Panc1 (cell line): Measurements from ENCODE around the gene SLC2A3. TPM values are rescaled to one million over a fixed set of nuclear protein-coding genes. Genes with fewer than 3 reads are reported as not detected.
"Not testable (repeated sequence)": the region's sequence is repeated elsewhere in the genome, so short reads cannot be mapped to it uniquely, and the experiment has no call there.

ENCODE experiments used
- ATAC-seq: fragments of 200-7000 bp; cut with Tn5 transposase; 2 replicates; pipeline ENCODE4 v1.9.1; 2020; ENCODE audit warnings: mild to moderate bottlenecking, moderate library complexity
- BruUV-seq: library from RNA; stranded (reverse); fragments of 400-500 nt; replicated peaks from 2 replicates; lab custom pipeline; 2021; lab: Mats Ljungman, UMichigan
- CTCF ChIA-PET: fragments of 300-600 bp; sonication (Branson Sonifier 250); formaldehyde crosslinking; loops from one replicate; lab custom pipeline; 2022; ENCODE audit warnings: antibody characterized with exemption; lab: Charles Lee
- POLR2A ChIA-PET: fragments of 300-600 bp; sonication (Branson Sonifier 250); formaldehyde crosslinking; loops from one replicate; lab custom pipeline; 2022; ENCODE audit warnings: antibody characterized with exemption; lab: Charles Lee
- DNase-seq: peaks from one replicate; pipeline ENCODE4 v3.0.0-alpha.2; 2010; ENCODE audit warnings: low read depth, low spot score
- H3K27ac ChIP-seq: 2 replicates; pipeline ENCODE4 v1.5.1; 2011; ENCODE audit warnings: mild to moderate bottlenecking, low read length, inconsistent platforms
- H3K27me3 ChIP-seq: fragments of 200-500 bp; sonication (Bioruptor generic); 2 replicates; pipeline ENCODE4 v1.6.0; 2014; ENCODE audit warnings: low read length, inconsistent platforms; ENCODE audit not compliant: control insufficient read depth, insufficient read depth
- H3K36me3 ChIP-seq: fragments of 200-500 bp; sonication (Bioruptor generic); 2 replicates; pipeline ENCODE4 v1.5.1; 2014; ENCODE audit warnings: inconsistent platforms, mild to moderate bottlenecking, low read length, moderate library complexity; ENCODE audit not compliant: control insufficient read depth, insufficient read depth
- H3K4me1 ChIP-seq: 2 replicates; pipeline ENCODE4 v1.5.1; 2011; ENCODE audit warnings: inconsistent platforms, mild to moderate bottlenecking, low read length, moderate library complexity; ENCODE audit not compliant: control insufficient read depth, insufficient read depth
- H3K4me3 ChIP-seq, 2 experiments: 2 replicates each; pipeline ENCODE4 v1.5.1; 2011 to 2012; ENCODE audit warnings: low read depth in 2 of 2, low read length in 2 of 2, mild to moderate bottlenecking in 2 of 2, inconsistent platforms in 1 of 2, moderate library complexity in 1 of 2
- H3K9me3 ChIP-seq: fragments of 200-500 bp; sonication (Bioruptor generic); 2 replicates; pipeline ENCODE4 v1.5.1; 2014; ENCODE audit warnings: low read depth, mild to moderate bottlenecking, inconsistent platforms, low read length, moderate library complexity; ENCODE audit not compliant: control insufficient read depth, insufficient read depth
- POLR2AphosphoS5 ChIP-seq: IDR thresholded peaks from 2 replicates; pipeline ENCODE4 v1.6.1; 2012; ENCODE audit warnings: mild to moderate bottlenecking, low read depth, low read length, moderate library complexity
- SIN3A ChIP-seq: IDR thresholded peaks from 2 replicates; pipeline ENCODE4 v1.6.1; 2012; ENCODE audit warnings: low read depth, mild to moderate bottlenecking, low read length, moderate library complexity, borderline replicate concordance; ENCODE audit not compliant: insufficient read depth
- TCF7L2 ChIP-seq: IDR thresholded peaks from 2 replicates; pipeline ENCODE4 v1.6.1; 2011; ENCODE audit warnings: mild to moderate bottlenecking, low read depth, low read length, inconsistent platforms
- in situ Hi-C: cut with HindIII; loops from 2 replicates; pipeline ENCODE4 v1.10.0; 2016; ENCODE audit warnings: low sequenced_read_pairs, low pct_unique_long_range_greater_than_20kb
- intact Hi-C: fragments of 100-400 bp; cut with micrococcal nuclease; formaldehyde crosslinking; loops from one replicate; pipeline ENCODE4 v1.10.0; 2022; ENCODE audit not compliant: unreplicated experiment
- total RNA-seq: library from RNA; stranded (reverse); gene quantifications from one replicate; pipeline ENCODE4 v1.2.1, GENCODE V29; 2021; ENCODE audit not compliant: unreplicated experiment
- TF ChIP-seq, protein P1 (sequence below), 2 experiments: IDR thresholded peaks; 2 replicates each; pipeline ENCODE4 v1.6.1; 2011 to 2012; ENCODE audit warnings: low read depth in 2 of 2, control low read depth in 1 of 2, low read length in 1 of 2, mild to moderate bottlenecking in 1 of 2, moderate library complexity in 1 of 2; ENCODE audit not compliant: insufficient read depth in 1 of 2
- TF ChIP-seq, protein P2 (sequence below): fragments of 450-650 bp; IDR thresholded peaks from 2 replicates; pipeline ENCODE4 v1.5.1; 2017; ENCODE audit warnings: mild to moderate bottlenecking

The SLC2A3 gene
- total RNA-seq, 1 experiment from 2014 or later: 0.51 TPM

DNA sequence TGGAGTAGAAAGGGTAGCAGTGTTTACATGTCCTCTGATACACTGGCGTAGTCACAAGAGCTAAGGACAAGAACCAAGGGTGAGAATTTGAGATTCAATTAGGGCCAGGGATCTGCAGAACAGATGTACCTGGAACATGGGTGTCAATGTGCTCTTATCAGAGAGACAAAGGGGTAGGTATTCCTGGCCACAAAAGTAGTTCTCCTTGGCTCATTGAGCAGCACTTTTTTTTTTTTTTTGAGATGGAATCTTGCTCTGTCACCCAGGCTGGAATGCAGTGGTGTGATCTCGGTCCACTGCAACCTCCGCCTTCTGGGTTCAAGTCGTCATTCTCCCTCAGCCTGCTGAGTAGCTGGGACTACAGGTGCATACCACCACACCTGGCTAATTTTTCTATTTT is 29.7 kb downstream of the SLC2A3 start:
- H3K27ac ChIP-seq, H3K27me3 ChIP-seq, ATAC-seq, H3K9me3 ChIP-seq, in situ Hi-C loops, H3K4me1 ChIP-seq, H3K4me3 ChIP-seq, POLR2A ChIA-PET, CTCF ChIA-PET, BruUV-seq, intact Hi-C loops, DNase-seq, H3K36me3 ChIP-seq: not testable (repeated sequence)

DNA sequence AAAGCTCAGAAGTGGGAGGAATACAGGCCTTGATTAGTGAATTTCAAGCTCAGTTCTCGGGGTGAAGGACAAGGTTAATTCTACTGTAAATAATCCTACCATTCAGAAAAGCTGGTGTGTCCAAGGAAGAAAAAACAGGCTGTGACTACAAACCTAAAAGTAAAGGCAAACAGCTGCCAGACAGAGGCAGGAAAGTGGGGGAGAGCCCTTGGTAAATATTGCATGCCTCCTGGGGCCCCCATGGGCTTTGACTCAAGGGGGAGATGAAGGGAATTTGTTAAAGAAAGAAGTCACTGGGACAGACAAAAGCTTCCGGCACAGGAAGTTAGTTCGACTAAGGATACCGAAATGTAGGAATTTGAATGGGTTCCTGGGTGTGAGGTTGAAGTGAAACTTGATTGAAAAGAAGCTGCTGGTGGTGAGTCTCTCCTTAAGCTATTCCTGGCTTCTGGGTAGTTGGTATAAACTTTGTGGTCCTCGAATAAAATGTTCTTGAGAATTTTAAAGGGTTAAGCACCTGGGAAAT is 30.3 kb downstream of the SLC2A3 start:
- BruUV-seq, H3K27ac ChIP-seq, DNase-seq, H3K4me3 ChIP-seq, ATAC-seq, intact Hi-C loops, H3K27me3 ChIP-seq, H3K9me3 ChIP-seq, H3K36me3 ChIP-seq, H3K4me1 ChIP-seq, in situ Hi-C loops: not testable (repeated sequence)
- CTCF ChIA-PET: interaction anchor here (0.6 kb wide), 2 partner anchors 11 to 29 kb away, joined by 3 read pairs; no protein-coding TSS in a partner anchor
- POLR2A ChIA-PET: interaction anchor here (0.6 kb wide), 1 partner anchor 31 kb away, joined by 3 read pairs; no protein-coding TSS in a partner anchor

DNA sequence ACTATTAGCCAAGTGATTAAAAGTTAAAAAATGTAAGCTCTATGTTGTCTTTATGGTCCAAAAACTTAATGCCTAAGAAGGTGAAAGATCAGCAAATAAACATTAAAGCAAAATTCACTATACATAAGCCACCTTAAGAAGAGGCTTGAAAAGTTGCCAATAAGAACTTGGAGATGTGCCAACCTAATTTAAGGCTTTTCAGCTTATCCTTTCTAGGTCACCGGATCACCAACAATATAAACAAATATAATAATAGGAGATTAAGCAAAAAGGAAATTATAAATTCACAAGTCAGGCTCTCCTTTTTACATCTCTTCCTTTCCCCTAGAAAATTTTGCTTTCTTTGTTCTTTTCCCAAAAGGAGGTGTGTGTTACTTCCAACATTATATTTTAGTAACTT is 30.9 kb downstream of the SLC2A3 start:
- intact Hi-C loops: no loop called here
- Histone ChIP-seq H3K4me3 (no peak overlapping the region), H3K4me1 (no peaks in the 10 kb centered on the region), H3K27me3 (no peaks in the 10 kb centered on the region), H3K36me3 (no peaks in the 10 kb centered on the region), H3K9me3 (no peaks in the 10 kb centered on the region), H3K27ac (no peak overlapping the region)
- BruUV-seq: no TSS peak
- in situ Hi-C loops: no loop called here
- ChIA-PET POLR2A (no interaction called here), CTCF (interaction anchor here (0.6 kb wide), 1 partner anchor 30 kb away, joined by 3 read pairs; no protein-coding TSS in a partner anchor)
- ATAC-seq: no peak
- TF ChIP-seq SIN3A (no peak), POLR2AphosphoS5 (no peak), TCF7L2 (no peak)
- TF ChIP-seq, protein P1, sequence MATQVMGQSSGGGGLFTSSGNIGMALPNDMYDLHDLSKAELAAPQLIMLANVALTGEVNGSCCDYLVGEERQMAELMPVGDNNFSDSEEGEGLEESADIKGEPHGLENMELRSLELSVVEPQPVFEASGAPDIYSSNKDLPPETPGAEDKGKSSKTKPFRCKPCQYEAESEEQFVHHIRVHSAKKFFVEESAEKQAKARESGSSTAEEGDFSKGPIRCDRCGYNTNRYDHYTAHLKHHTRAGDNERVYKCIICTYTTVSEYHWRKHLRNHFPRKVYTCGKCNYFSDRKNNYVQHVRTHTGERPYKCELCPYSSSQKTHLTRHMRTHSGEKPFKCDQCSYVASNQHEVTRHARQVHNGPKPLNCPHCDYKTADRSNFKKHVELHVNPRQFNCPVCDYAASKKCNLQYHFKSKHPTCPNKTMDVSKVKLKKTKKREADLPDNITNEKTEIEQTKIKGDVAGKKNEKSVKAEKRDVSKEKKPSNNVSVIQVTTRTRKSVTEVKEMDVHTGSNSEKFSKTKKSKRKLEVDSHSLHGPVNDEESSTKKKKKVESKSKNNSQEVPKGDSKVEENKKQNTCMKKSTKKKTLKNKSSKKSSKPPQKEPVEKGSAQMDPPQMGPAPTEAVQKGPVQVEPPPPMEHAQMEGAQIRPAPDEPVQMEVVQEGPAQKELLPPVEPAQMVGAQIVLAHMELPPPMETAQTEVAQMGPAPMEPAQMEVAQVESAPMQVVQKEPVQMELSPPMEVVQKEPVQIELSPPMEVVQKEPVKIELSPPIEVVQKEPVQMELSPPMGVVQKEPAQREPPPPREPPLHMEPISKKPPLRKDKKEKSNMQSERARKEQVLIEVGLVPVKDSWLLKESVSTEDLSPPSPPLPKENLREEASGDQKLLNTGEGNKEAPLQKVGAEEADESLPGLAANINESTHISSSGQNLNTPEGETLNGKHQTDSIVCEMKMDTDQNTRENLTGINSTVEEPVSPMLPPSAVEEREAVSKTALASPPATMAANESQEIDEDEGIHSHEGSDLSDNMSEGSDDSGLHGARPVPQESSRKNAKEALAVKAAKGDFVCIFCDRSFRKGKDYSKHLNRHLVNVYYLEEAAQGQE (IDR thresholded peaks at IDR 0.05; ENCODE audit: insufficient read depth in 1 of 2, low read depth in 2 of 2, low read length in 1 of 2): no peak
- TF ChIP-seq, protein P2, sequence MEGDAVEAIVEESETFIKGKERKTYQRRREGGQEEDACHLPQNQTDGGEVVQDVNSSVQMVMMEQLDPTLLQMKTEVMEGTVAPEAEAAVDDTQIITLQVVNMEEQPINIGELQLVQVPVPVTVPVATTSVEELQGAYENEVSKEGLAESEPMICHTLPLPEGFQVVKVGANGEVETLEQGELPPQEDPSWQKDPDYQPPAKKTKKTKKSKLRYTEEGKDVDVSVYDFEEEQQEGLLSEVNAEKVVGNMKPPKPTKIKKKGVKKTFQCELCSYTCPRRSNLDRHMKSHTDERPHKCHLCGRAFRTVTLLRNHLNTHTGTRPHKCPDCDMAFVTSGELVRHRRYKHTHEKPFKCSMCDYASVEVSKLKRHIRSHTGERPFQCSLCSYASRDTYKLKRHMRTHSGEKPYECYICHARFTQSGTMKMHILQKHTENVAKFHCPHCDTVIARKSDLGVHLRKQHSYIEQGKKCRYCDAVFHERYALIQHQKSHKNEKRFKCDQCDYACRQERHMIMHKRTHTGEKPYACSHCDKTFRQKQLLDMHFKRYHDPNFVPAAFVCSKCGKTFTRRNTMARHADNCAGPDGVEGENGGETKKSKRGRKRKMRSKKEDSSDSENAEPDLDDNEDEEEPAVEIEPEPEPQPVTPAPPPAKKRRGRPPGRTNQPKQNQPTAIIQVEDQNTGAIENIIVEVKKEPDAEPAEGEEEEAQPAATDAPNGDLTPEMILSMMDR: no peak
- no peak for DNase-seq

DNA sequence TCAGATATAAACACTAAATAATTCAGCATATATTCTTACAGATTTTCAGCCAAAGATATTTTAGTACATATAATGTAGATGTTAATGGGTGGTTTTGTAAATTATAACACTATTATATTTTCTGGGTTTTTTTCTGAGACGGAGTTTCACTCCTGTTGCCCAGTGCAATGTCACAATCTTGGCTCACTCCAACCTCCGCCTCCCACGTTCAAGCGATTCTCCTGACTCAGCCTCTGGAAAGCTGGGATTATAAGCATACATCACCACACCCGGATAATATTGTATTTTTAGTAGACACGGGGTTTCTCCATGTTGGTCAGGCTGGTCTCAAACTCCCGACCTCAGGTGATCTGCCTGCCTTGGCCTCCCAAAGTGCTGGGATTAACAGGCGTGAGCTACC is 33.6 kb downstream of the SLC2A3 start:
- H3K4me3 ChIP-seq, H3K27me3 ChIP-seq, BruUV-seq, intact Hi-C loops, H3K36me3 ChIP-seq, in situ Hi-C loops, ATAC-seq, DNase-seq, H3K27ac ChIP-seq, H3K4me1 ChIP-seq, CTCF ChIA-PET, POLR2A ChIA-PET, H3K9me3 ChIP-seq: not testable (repeated sequence)
